ENCODE data around the gene UBE3C. TPM values are rescaled to one million over a fixed set of nuclear protein-coding genes. Genes with fewer than 3 reads are reported as not detected.

UBE3C gene
- total RNA-seq, 1 experiment from 2014 or later, result 87.6 TPM

GRCh38 chr7:157090485-157091165, 48.1 kb upstream of the UBE3C start:
- POLR2A ChIA-PET, result no interaction called here
- CTCF ChIA-PET, result no interaction called here
- no peaks in the 10 kb centered on the region for H3K27me3 ChIP-seq (ENCODE audit: control insufficient read depth, insufficient read depth, low read length)
- TF ChIP-seq POLR2AphosphoS5 (IDR thresholded peaks at IDR 0.05; ENCODE audit: low read depth, low read length) (no peak), TCF7L2 (IDR thresholded peaks at IDR 0.05; ENCODE audit: low read depth, low read length) (no peak), CTCF (IDR thresholded peaks at IDR 0.05) (no peak), SIN3A (IDR thresholded peaks at IDR 0.05; ENCODE audit: borderline replicate concordance, insufficient read depth, low read depth, low read length) (no peak), REST (IDR thresholded peaks at IDR 0.05; ENCODE audit: insufficient read depth in 1 of 2, low read depth in 2 of 2, low read length in 1 of 2) (no peak)
- H3K36me3 ChIP-seq (ENCODE audit: control insufficient read depth, insufficient read depth, low read length), result no peaks in the 10 kb centered on the region
- no peaks in the 10 kb centered on the region for H3K4me1 ChIP-seq (ENCODE audit: control insufficient read depth, insufficient read depth, low read length)
- in situ Hi-C loops (cut with HindIII; ENCODE audit: low pct_unique_long_range_greater_than_20kb, low sequenced_read_pairs) (no loop called here), intact Hi-C loops (cut with micrococcal nuclease; ENCODE audit: unreplicated experiment) (no loop called here)
- H3K4me3 ChIP-seq (ENCODE audit: low read depth in 2 of 2, low read length in 2 of 2), result no peak overlapping the region
- no TSS peak for BruUV-seq (replicated peaks)
- DNase-seq (ENCODE audit: low read depth, low spot score), result no peak
- no peaks in the 10 kb centered on the region for H3K9me3 ChIP-seq (ENCODE audit: control insufficient read depth, insufficient read depth, low read depth, low read length)
- no peak for ATAC-seq
- H3K27ac ChIP-seq (ENCODE audit: low read length), result no peak overlapping the region

GRCh38 chr7:157096286-157097055, 42.3 kb upstream of the UBE3C start:
- in situ Hi-C loops (cut with HindIII; ENCODE audit: low pct_unique_long_range_greater_than_20kb, low sequenced_read_pairs) (no loop called here), intact Hi-C loops (cut with micrococcal nuclease; ENCODE audit: unreplicated experiment) (no loop called here)
- no peaks in the 10 kb centered on the region for H3K27me3 ChIP-seq (ENCODE audit: control insufficient read depth, insufficient read depth, low read length)
- H3K4me3 ChIP-seq (ENCODE audit: low read depth in 2 of 2, low read length in 2 of 2), result no peak overlapping the region
- H3K36me3 ChIP-seq (ENCODE audit: control insufficient read depth, insufficient read depth, low read length), result no peaks in the 10 kb centered on the region
- no peak for ATAC-seq
- no peaks in the 10 kb centered on the region for H3K9me3 ChIP-seq (ENCODE audit: control insufficient read depth, insufficient read depth, low read depth, low read length)
- no peak for DNase-seq (ENCODE audit: low read depth, low spot score)
- CTCF ChIA-PET, result interaction anchor here (0.6 kb wide), 1 partner anchor 34 kb away, joined by 10 read pairs; no protein-coding TSS in a partner anchor
- POLR2A ChIA-PET, result no interaction called here
- H3K4me1 ChIP-seq (ENCODE audit: control insufficient read depth, insufficient read depth, low read length), result no peaks in the 10 kb centered on the region
- H3K27ac ChIP-seq (ENCODE audit: low read length), result no peak overlapping the region
- TF ChIP-seq REST (IDR thresholded peaks at IDR 0.05; ENCODE audit: insufficient read depth in 1 of 2, low read depth in 2 of 2, low read length in 1 of 2), result no peak
- no peak for TF ChIP-seq TCF7L2 (IDR thresholded peaks at IDR 0.05; ENCODE audit: low read depth, low read length)
- no peak for TF ChIP-seq SIN3A (IDR thresholded peaks at IDR 0.05; ENCODE audit: borderline replicate concordance, insufficient read depth, low read depth, low read length)
- BruUV-seq (replicated peaks), result no TSS peak

Measured in Panc1 (cell line).